ENCODE results near the gene CCBE1.

Gene CCBE1

GRCh38 chr18:59481436-59481835 lies 215.8 kb downstream of the CCBE1 start:
- peaks cover 9% of the 10 kb centered on the region for H3K27me3 Mint-ChIP-seq
- ATAC-seq (no peak), DNase-seq (no peak)
- no peaks in the 10 kb centered on the region for H3K4me1 Mint-ChIP-seq
- H3K27ac Mint-ChIP-seq, result no peak overlapping the region
- no peak overlapping the region for H3K4me3 Mint-ChIP-seq
- H3K9me3 Mint-ChIP-seq, result no peaks in the 10 kb centered on the region

DNA sequence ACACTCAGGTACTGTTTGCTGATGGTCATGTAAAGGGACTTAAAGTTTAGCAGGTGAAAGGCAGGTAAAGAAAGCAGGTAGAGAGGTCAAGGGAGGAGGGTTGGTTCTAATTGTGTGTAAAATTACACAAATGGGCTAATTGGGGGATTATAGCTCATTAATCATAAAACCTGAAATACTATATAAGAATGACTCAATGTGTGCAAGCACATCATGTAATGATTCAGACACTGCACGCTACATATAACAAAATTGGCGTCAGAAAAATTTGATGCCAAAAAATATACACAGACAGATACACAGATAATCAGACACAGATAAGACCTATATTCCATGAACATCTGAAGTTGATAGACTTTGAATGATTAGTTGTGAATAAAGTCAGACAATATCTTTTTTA lies 217.4 kb downstream of the CCBE1 start:
- Mint-ChIP-seq H3K27me3 (peaks cover 15% of the 10 kb centered on the region), H3K4me1 (no peaks in the 10 kb centered on the region), H3K4me3 (no peak overlapping the region), H3K27ac (no peak overlapping the region), H3K9me3 (peaks cover 0 to 4% of the 10 kb centered on the region in 2 donors)
- ATAC-seq (no peak), DNase-seq (no peak)

DNA sequence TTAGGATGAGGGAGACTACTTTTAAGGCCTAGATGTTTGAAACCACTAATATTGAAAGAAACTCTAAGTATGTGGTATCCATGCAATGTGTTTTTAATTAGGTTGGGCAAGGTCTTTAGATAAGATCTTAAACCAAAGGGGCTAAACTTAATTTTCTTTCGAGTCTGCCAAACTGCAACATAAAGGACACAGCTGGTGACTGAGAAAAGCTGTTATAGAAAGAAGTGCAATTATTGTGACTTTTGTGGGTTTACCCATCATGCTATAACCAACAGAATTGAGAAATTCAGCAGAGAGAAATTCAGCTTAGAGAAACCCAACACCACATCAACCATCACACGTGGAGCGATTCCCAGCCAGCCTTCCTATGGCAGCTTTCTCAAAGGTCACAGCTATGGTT lies 218.6 kb downstream of the CCBE1 start:
- Mint-ChIP-seq H3K4me3 (no peak overlapping the region), H3K27ac (no peak overlapping the region), H3K4me1 (no peaks in the 10 kb centered on the region), H3K27me3 (peaks cover 15% of the 10 kb centered on the region), H3K9me3 (peaks cover 0 to 12% of the 10 kb centered on the region in 2 donors)
- no peak for DNase-seq
- ATAC-seq, result no peak

DNA sequence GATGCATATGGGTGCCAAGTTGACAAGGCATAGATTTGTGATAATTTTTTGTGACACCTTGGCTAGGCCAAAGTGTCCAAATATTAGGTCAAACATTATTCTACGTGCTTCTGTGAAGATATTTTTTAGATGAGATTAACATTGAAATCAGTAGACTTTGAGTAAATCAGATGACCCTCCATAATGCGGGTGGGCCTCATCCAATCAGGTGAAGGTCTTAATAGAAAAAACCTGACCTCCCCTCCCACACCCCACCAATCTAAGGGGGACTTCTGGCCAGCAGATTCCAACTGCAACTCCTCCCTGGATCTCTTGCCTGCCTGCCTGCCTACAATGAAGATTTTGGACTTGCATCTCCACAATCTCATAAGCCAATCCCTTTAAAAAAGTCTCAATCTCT lies 219.4 kb downstream of the CCBE1 start:
- no peaks in the 10 kb centered on the region for H3K4me1 Mint-ChIP-seq
- peaks cover 15% of the 10 kb centered on the region for H3K27me3 Mint-ChIP-seq
- peaks cover 1 to 12% of the 10 kb centered on the region in 2 donors for H3K9me3 Mint-ChIP-seq
- ATAC-seq (no peak), DNase-seq (no peak)
- no peak overlapping the region for H3K4me3 Mint-ChIP-seq
- H3K27ac Mint-ChIP-seq, result no peak overlapping the region

DNA sequence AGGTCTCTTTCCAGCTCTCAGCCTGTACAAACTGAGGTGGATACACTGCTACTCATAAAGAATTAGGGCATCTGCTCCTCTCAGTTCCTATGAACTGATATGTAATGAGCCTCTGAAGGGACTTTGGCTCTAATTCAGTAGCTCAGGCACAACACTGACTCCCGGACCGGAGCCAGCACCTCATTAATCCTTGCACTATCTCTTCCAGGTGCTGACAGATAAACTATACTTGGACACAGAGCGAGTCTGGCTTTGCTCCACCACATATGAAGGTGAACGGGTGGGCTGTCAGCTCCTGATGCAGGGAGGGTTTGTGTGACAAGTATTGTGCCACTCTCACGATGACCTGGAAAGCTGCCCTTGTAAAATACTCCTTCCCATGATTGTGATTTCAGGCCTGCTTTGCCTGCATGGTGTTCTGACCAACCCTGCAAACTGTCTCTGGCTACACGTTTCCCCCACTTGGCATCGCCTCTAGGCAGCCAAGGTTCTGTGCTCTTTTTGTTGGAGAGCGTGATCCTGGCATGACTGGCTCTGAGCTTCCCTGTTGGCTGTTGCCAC lies 226.6 kb downstream of the CCBE1 start:
- peaks cover 9% of the 10 kb centered on the region for H3K27me3 Mint-ChIP-seq
- H3K4me3 Mint-ChIP-seq, result no peak overlapping the region
- peak overlapping the region in 1 of 2 donors; percentile 57 for H3K27ac Mint-ChIP-seq
- no peaks in the 10 kb centered on the region for H3K4me1 Mint-ChIP-seq
- peaks cover 8 to 12% of the 10 kb centered on the region in 2 donors for H3K9me3 Mint-ChIP-seq
- ATAC-seq, result peak; percentile 17
- DNase-seq, result no peak

DNA sequence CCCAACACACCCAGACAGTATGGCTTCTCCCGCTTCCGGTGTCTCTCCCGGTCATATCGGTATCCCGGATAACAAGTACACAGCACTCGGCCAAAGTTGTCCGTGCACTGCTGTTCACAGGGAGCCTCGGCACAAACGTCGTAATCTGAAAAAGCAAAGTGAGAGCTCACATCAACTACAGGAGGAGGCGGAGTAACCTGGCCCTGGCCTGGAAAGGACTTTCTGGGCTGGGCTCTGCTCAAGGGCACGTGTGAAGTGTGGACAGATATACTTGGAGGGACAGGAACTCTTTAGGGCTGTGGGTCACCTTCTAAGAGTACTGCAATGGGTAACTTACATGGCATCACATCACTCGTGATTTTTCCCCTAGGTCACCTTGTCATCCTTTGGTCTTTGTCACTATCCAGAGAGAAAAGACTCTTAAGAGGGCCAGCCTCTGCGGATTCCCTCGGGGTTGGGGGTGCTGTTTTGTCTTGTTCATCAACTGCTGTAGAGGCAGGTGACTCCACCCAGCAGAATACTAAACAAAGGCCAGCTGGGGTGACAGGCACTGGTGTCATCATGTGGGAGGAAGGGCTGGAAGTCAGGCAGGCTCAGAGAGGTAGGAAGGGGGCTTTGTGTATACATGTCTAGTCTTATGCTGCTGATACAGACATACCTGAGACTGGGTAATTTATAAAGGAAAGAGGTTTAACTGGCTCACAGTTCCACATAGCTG lies 227.6 kb downstream of the CCBE1 start:
- no peak for DNase-seq
- Mint-ChIP-seq H3K4me3 (no peak overlapping the region), H3K9me3 (peaks cover 7 to 8% of the 10 kb centered on the region in 2 donors), H3K4me1 (no peaks in the 10 kb centered on the region), H3K27me3 (peaks cover 9% of the 10 kb centered on the region), H3K27ac (no peak overlapping the region)
- ATAC-seq, result peak; percentile 32

DNA sequence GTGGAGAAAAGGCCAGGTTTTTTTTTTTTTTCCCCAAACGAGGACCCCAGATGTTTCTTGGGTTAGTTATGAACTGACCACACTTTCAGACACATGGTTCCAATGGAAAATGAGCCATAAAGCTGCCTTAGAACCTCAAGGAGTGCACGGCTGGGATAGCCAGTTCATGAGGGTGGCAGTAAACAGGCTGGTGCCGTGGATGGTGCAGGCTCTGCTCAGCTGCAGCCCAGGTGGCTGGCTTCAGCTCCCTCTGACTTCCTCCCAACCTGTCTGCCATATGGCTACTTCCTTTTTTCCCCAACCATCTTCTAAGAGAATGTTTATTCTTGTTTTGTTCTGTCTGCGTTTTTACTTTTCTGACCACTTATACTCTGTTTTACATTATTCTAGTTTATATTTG lies 228.4 kb downstream of the CCBE1 start:
- no peak for ATAC-seq
- Mint-ChIP-seq H3K27ac (peak overlapping the region in 1 of 2 donors; percentile 22), H3K4me3 (no peak overlapping the region), H3K9me3 (peaks cover 2 to 8% of the 10 kb centered on the region in 2 donors), H3K4me1 (no peaks in the 10 kb centered on the region), H3K27me3 (peaks cover 9% of the 10 kb centered on the region)
- no peak for DNase-seq

GRCh38 chr18:59467497-59467896 lies 229.7 kb downstream of the CCBE1 start:
- Mint-ChIP-seq H3K27me3 (peaks cover 9% of the 10 kb centered on the region), H3K4me1 (no peaks in the 10 kb centered on the region), H3K9me3 (peaks cover 0 to 4% of the 10 kb centered on the region in 2 donors), H3K27ac (no peak overlapping the region), H3K4me3 (no peak overlapping the region)
- no peak for ATAC-seq
- no peak for DNase-seq

- DNase-seq, result no peak
- H3K9me3 Mint-ChIP-seq, result no peaks in the 10 kb centered on the region
- H3K4me3 Mint-ChIP-seq, result no peak overlapping the region
Observed at GRCh38 chr18:59466980-59467379, 230.2 kb downstream of the CCBE1 start.

GRCh38 chr18:59464486-59464885 lies 232.7 kb downstream of the CCBE1 start:
- ATAC-seq (no peak), DNase-seq (no peak)
- no peaks in the 10 kb centered on the region for H3K9me3 Mint-ChIP-seq
- peaks cover under 1% of the 10 kb centered on the region for H3K27me3 Mint-ChIP-seq
- H3K4me3 Mint-ChIP-seq, result no peak overlapping the region
- no peaks in the 10 kb centered on the region for H3K4me1 Mint-ChIP-seq
- H3K27ac Mint-ChIP-seq, result no peak overlapping the region

More at GRCh38 chr18:59466980-59467379, 230.2 kb downstream of the CCBE1 start:
- H3K27me3 Mint-ChIP-seq, result peaks cover 9% of the 10 kb centered on the region
- H3K27ac Mint-ChIP-seq, result no peak overlapping the region
- no peak for ATAC-seq
- H3K4me1 Mint-ChIP-seq, result no peaks in the 10 kb centered on the region

- Mint-ChIP-seq H3K9me3 (no peaks in the 10 kb centered on the region), H3K4me3 (no peak overlapping the region), H3K27ac (no peak overlapping the region), H3K27me3 (peaks cover 16% of the 10 kb centered on the region), H3K4me1 (no peaks in the 10 kb centered on the region)
- ATAC-seq, result no peak
- no peak for DNase-seq
Observed at GRCh38 chr18:59461171-59461570, 236.1 kb downstream of the CCBE1 start.

DNA sequence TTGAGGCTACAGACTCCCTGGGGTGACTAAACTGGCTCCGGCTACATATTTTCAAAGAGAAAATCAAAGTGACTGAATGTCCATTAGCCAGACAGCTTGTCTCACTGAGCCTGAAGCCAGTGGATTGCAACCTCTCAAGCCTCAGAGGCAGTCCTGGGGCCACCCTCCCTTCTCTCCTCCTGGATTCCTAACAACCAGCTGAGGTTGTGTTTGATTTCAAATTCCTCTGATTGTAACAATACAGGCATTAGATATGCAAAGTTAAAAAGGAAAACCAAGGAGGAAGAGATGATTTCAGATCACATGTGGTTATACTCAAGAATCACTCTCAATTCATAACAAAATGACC lies 237.2 kb downstream of the CCBE1 start:
- Mint-ChIP-seq H3K4me3 (no peak overlapping the region), H3K9me3 (no peaks in the 10 kb centered on the region), H3K27me3 (peaks cover 16% of the 10 kb centered on the region), H3K27ac (no peak overlapping the region), H3K4me1 (no peaks in the 10 kb centered on the region)
- no peak for DNase-seq
- no peak for ATAC-seq

GRCh38 chr18:59459369-59460071 lies 237.7 kb downstream of the CCBE1 start:
- no peaks in the 10 kb centered on the region for H3K9me3 Mint-ChIP-seq
- H3K27me3 Mint-ChIP-seq, result peaks cover 16% of the 10 kb centered on the region
- H3K4me3 Mint-ChIP-seq, result no peak overlapping the region
- DNase-seq (no peak), ATAC-seq (no peak)
- H3K4me1 Mint-ChIP-seq, result no peaks in the 10 kb centered on the region
- no peak overlapping the region for H3K27ac Mint-ChIP-seq

GRCh38 chr18:59458575-59458974 lies 238.6 kb downstream of the CCBE1 start:
- no peak overlapping the region for H3K27ac Mint-ChIP-seq
- ATAC-seq, result no peak

GRCh38 chr18:59456657-59457056 lies 240.6 kb downstream of the CCBE1 start:
- ATAC-seq (no peak), DNase-seq (no peak)
- no peak overlapping the region for H3K27ac Mint-ChIP-seq
- H3K4me1 Mint-ChIP-seq, result no peaks in the 10 kb centered on the region
- peaks cover 22% of the 10 kb centered on the region for H3K27me3 Mint-ChIP-seq
- no peaks in the 10 kb centered on the region for H3K9me3 Mint-ChIP-seq
- no peak overlapping the region for H3K4me3 Mint-ChIP-seq

More at GRCh38 chr18:59458575-59458974, 238.6 kb downstream of the CCBE1 start:
- no peak for DNase-seq
- Mint-ChIP-seq H3K9me3 (no peaks in the 10 kb centered on the region), H3K27me3 (peaks cover 16% of the 10 kb centered on the region), H3K4me3 (no peak overlapping the region), H3K4me1 (no peaks in the 10 kb centered on the region)

- Mint-ChIP-seq H3K27ac (no peak overlapping the region), H3K4me3 (no peak overlapping the region), H3K9me3 (no peaks in the 10 kb centered on the region), H3K4me1 (no peaks in the 10 kb centered on the region), H3K27me3 (peaks cover 22% of the 10 kb centered on the region)
- ATAC-seq, result no peak
- DNase-seq, result no peak
Observed at GRCh38 chr18:59455728-59456276, 241.4 kb downstream of the CCBE1 start.

All from stimulated activated naive CD8-positive, alpha-beta T cell treated with anti-CD3 and anti-CD28 coated beads, Interleukin-15, amount 100 ng/mL, for 72 hours (primary cell).